Heart right ventricle (tissue), 16 donors: Measurements from ENCODE around the gene NME9. TPM values are rescaled to one million over a fixed set of nuclear protein-coding genes. Genes with fewer than 3 reads are reported as not detected.

Experiments
- ATAC-seq, 8 donors: fragments of 200-7000 bp; cut with Tn5 transposase; one replicate each; pipeline ENCODE4 v1.9.1; 2020; ENCODE audit warnings: mild to moderate bottlenecking in 8 of 8, moderate library complexity in 8 of 8, moderate number of reproducible peaks in 1 of 8
- DNase-seq, 2 donors: peaks; one replicate each; pipeline ENCODE4 v3.0.0-alpha.2; 2020
- H3K27ac ChIP-seq, 10 donors: fragments of 200-600 bp; sonication (generic) in 2 of 10; one replicate each; pipeline versions ENCODE4 v1.5.0 to v1.8.0; 2020 to 2022; ENCODE audit warnings: mild to moderate bottlenecking in 3 of 10
- H3K27me3 ChIP-seq, 7 donors: fragments of 200-600 bp; one replicate each; pipeline ENCODE4 v1.8.0; 2021 to 2022; ENCODE audit warnings: mild to moderate bottlenecking in 2 of 7
- H3K36me3 ChIP-seq, 9 donors: fragments of 200-600 bp; sonication (generic) in 1 of 9; one replicate each; pipeline versions ENCODE4 v1.5.0 to v1.8.0; 2020 to 2022; ENCODE audit warnings: mild to moderate bottlenecking in 2 of 9
- H3K4me1 ChIP-seq, 9 donors: fragments of 200-600 bp; sonication (generic) in 1 of 9; one replicate each; pipeline versions ENCODE4 v1.5.0 to v1.8.0; 2020 to 2022; ENCODE audit warnings: mild to moderate bottlenecking in 4 of 9
- H3K4me3 ChIP-seq, 10 donors: fragments of 200-600 bp; sonication (generic) in 2 of 10; one replicate each; pipeline versions ENCODE4 v1.5.0 to v1.8.0; 2020 to 2022; ENCODE audit warnings: mild to moderate bottlenecking in 7 of 10, moderate library complexity in 2 of 10
- H3K9me3 ChIP-seq, 11 donors: fragments of 200-600 bp in 10 of 11; sonication (generic) in 2 of 11; one replicate each; pipeline versions ENCODE4 v1.5.0 to v1.8.0; 2013 to 2022; ENCODE audit warnings: mild to moderate bottlenecking in 2 of 11, control low read depth in 1 of 11, moderate library complexity in 1 of 11
- CTCF ChIP-seq, 9 donors: fragments of 200-600 bp; sonication (generic) in 2 of 9; IDR thresholded peaks; one replicate each; pipeline versions ENCODE4 v1.5.0 to v1.8.0; 2021 to 2022; ENCODE audit warnings: antibody characterized with exemption in 9 of 9, mild to moderate bottlenecking in 5 of 9, moderate library complexity in 1 of 9
- WGBS, 2 donors: extraction: QIAGEN DNeasy Blood & Tissue Kit; methylation state at CpG; one replicate each; pipeline ENCODE4 v1.1.7; 2013; ENCODE audit warnings: inconsistent platforms in 1 of 2; 5-methylcytosine and 5-hydroxymethylcytosine counted together
- intact Hi-C, 10 donors: fragments of 100-400 bp; cut with DNase I; formaldehyde crosslinking; loops; one replicate each; pipeline versions ENCODE4 v1.11.1 to v1.14.2; 2022
- polyA plus RNA-seq, 2 donors: library from polyadenylated mRNA; stranded (reverse); fragments of 200-250 nt; gene quantifications; one replicate each; pipeline ENCODE4 v1.2.3, GENCODE V29; 2013
- total RNA-seq, 10 donors: library from RNA; stranded (reverse); fragmentation: NEBNext Ultra II Directional in 3 of 10; extraction: Animal tissue kit (Norgen Biotek cat#: 25700) in 3 of 10; gene quantifications; one replicate each; pipeline versions ENCODE4 v1.2.1 to v1.2.4, GENCODE V29; 2021 to 2023
- donor health status: Arrhythmogenic right ventricular cardiomyopathy.
- donor health status: ischemic (EF 13 %, LVEDD 7.1; RV severe dilation, severe dysfunction).
- donor health status: healthy with polysubstance abuse.
- donor health status: DM: no; HTN: yes; CAD: no.
- donor health status: DM: no; HTN: no; CAD: no.
- donor health status: ischemic (EF 25% LVEDD 6.9; RV normal size, moderate dysfunction).
- donor health status: ischemic (EF 25% LVEDD 5.7; RV mildly dilated, moderate dysfunction).
- donor health status: healthy.
- donor health status: DM: yes; HTN: yes; CAD: no.
- donor health status: Ischemic cardiomyopathy.
- donor health status: ischemic (EF 35%, LVEDD 5.7; RV mildly dilated, moderate dysfunction).
- donor health status: nonischemic (EF 11% LVEDD 7.7; RV severe dilation, severe dysfunction).
- donor health status: DM: yes; HTN: yes; CAD: no.
- donor health status: PGD.
- donor health status: ischemic (EF 29% LVEDD 5.4; RV normal size, mild dysfunction).
- donor health status: nonischemic (EF 23%, LVEDD 6.1; RV moderate dilation, normal function).

The NME9 gene
- total and polyA plus RNA-seq, 12 donors: 0.15 to 0.44 TPM; not detected in 10

GRCh38 chr3:138338244-138338643 lies 8.6 kb upstream of the NME9 start:
- peak in 3 of 8 donors; percentile 70 to 84 (median 73) for ATAC-seq
- TF ChIP-seq CTCF (IDR thresholded peaks at IDR 0.05): no peak
- Histone ChIP-seq H3K4me1 (peaks cover 0 to 14% (median 0%) of the 10 kb centered on the region in 9 donors), H3K27me3 (no peaks in the 10 kb centered on the region), H3K4me3 (no peak overlapping the region), H3K36me3 (no peaks in the 10 kb centered on the region), H3K9me3 (no peaks in the 10 kb centered on the region), H3K27ac (no peak overlapping the region)
- 47 to 62% methylated on average over 5 of the region's 5 CpGs for WGBS, 2 donors
- intact Hi-C loops: loop anchor here in 3 of 10 donors (5.0 to 10.0 kb wide), 3 partner anchors 84 to 257 kb away; partner anchors contain the start of gene CEP70 (in 1 of the 3)
- DNase-seq: no peak

DNA sequence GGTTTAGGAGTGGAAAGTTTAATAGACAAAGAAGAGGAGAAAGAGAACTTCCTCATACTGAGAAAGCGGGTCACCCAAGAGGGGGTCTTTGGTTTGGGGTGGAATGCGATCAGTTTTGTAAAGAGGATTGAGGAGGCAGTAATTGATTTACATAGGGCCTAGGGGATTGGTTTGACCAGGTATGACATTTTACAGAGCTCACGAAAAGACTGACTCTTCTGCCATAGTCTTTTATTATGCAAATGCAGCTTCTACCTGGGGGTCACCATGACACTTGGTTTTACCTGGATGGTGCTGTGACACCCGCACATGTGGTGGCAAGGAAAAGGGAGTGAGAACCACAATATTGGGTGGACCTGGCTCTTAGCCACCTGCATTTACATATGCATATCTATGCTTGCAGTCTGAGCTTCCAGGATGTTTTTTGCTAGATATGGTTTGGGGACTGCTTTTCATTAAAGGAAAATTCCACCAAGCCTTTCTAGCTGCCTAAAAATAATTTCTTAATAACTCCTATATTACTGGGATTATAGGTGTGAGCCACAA lies 6.9 kb upstream of the NME9 start:
- WGBS, 2 donors: 88 to 90% methylated on average over 4 of the region's 4 CpGs
- no peak for ATAC-seq
- peaks cover 0 to 14% (median 0%) of the 10 kb centered on the region in 9 donors for H3K4me1 ChIP-seq
- no peak for TF ChIP-seq CTCF (IDR thresholded peaks at IDR 0.05)
- H3K27ac ChIP-seq: no peak overlapping the region
- no peak for DNase-seq
- intact Hi-C loops: loop anchor here in 3 of 10 donors (5.0 to 10.0 kb wide), 3 partner anchors 86 to 258 kb away; partner anchors contain the start of gene CEP70 (in 1 of the 3)
- no peaks in the 10 kb centered on the region for H3K36me3 ChIP-seq
- no peaks in the 10 kb centered on the region for H3K9me3 ChIP-seq
- no peaks in the 10 kb centered on the region for H3K27me3 ChIP-seq
- H3K4me3 ChIP-seq: no peak overlapping the region

DNA sequence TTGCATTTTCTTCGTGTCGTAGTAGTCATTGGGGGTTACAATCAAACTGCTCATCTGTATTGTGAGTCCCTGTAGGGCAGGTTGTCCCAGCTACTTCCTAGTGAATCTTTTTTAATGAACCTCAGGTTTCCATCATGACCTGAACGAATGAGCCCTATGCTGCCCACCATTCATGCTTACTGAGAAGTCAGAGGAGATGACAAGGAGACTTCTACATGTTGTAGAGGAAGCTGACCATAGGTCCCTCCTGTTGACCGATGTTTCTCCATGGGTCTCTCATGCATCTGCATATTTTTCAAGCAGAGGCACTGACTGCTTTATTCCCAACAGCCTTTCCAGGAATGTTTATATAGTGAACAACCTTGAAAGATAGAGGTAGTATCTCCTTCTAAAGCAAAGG lies 5.0 kb upstream of the NME9 start:
- no peak for TF ChIP-seq CTCF (IDR thresholded peaks at IDR 0.05)
- no peaks in the 10 kb centered on the region for H3K9me3 ChIP-seq
- intact Hi-C loops: loop anchor here in 9 of 10 donors (5.0 to 10.0 kb wide), 6 partner anchors 63 to 260 kb away; partner anchors contain the start of gene CEP70 (in 1 of the 9)
- peaks cover 0 to 19% (median 3%) of the 10 kb centered on the region in 9 donors for H3K4me1 ChIP-seq
- no peak for ATAC-seq
- DNase-seq: no peak
- H3K4me3 ChIP-seq: no peak overlapping the region
- H3K36me3 ChIP-seq: no peaks in the 10 kb centered on the region
- no peaks in the 10 kb centered on the region for H3K27me3 ChIP-seq
- WGBS, 2 donors: 84 to 85% methylated on average over 4 of the region's 4 CpGs
- H3K27ac ChIP-seq: no peak overlapping the region

DNA sequence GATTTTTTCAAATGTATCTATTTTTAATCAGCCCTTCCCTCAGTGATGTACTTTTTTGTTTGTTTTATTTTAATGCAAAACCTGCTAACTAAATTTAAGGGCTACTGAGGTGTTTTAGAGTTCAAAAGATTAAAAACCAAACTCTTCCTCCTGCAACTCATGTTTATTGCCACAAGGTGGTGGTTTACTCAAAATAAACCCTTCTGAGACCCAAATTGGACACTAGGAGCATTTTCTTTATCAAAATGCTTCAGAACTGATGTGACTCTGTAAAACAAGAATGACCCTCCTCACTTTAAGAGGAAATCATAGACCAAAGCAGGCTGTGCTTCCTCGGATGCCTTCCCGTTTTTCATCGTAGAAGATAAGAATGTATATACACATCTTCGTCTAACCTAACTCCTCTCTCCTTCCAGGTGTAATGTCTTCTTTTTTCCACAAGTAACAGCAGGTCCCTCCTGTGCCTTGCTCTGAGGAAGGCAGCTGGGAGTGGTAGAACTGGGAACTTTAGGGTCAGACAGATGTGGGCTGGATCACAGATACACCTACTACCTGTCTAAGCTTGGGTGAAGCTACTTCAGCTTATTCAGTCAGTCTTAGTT lies 2.9 kb upstream of the NME9 start:
- no peak overlapping the region for H3K27ac ChIP-seq
- H3K36me3 ChIP-seq: no peaks in the 10 kb centered on the region
- peaks cover 0 to 6% (median 0%) of the 10 kb centered on the region in 7 donors for H3K27me3 ChIP-seq
- intact Hi-C loops: loop anchor here in 8 of 10 donors (5.0 to 10.0 kb wide), 5 partner anchors 65 to 262 kb away; partner anchors contain the start of gene CEP70 (in 1 of the 8)
- ATAC-seq (no peak), DNase-seq (no peak)
- H3K4me1 ChIP-seq: peaks cover 0 to 25% (median 8%) of the 10 kb centered on the region in 9 donors
- H3K9me3 ChIP-seq: no peaks in the 10 kb centered on the region
- TF ChIP-seq CTCF (IDR thresholded peaks at IDR 0.05): peak; percentile 46 to 76 (median 71)
- no peak overlapping the region for H3K4me3 ChIP-seq
- WGBS, 2 donors: 23 to 27% methylated on average over 4 of the region's 4 CpGs
